Mesothelial cell of epicardium (in vitro differentiated cells): ENCODE measurements around the gene ARHGEF7. TPM values are rescaled to one million over a fixed set of nuclear protein-coding genes. Genes with fewer than 3 reads are reported as not detected.
A peak's percentile ranks its signal among the peaks of the same experiment; 100 is the strongest.

ENCODE experiments used
- DNase-seq, 2 experiments: peaks; one replicate each; pipeline ENCODE4 v3.0.0; 2021; ENCODE audit warnings: low spot score in 2 of 2; ENCODE audit not compliant: unreplicated experiment in 2 of 2
- H3K27ac Mint-ChIP-seq: 2 replicates; pipeline ENCODE4 v1.8.0; 2021; ENCODE audit warnings: mixed read lengths
- H3K27me3 Mint-ChIP-seq: 2 replicates; pipeline ENCODE4 v1.8.0; 2021; ENCODE audit warnings: low read depth, mixed read lengths
- H3K36me3 Mint-ChIP-seq: 2 replicates; pipeline ENCODE4 v1.8.0; 2021; ENCODE audit warnings: mixed read lengths
- H3K4me1 Mint-ChIP-seq: 2 replicates; pipeline ENCODE4 v1.8.0; 2021; ENCODE audit warnings: mixed read lengths
- H3K4me3 Mint-ChIP-seq: 2 replicates; pipeline ENCODE4 v1.8.0; 2021; ENCODE audit warnings: mild to moderate bottlenecking, moderate library complexity, mixed read lengths
- H3K9me3 Mint-ChIP-seq: 2 replicates; pipeline ENCODE4 v1.8.0; 2021; ENCODE audit warnings: mixed read lengths
- CTCF ChIP-seq: fragments of 200-600 bp; sonication (generic); IDR thresholded peaks from one replicate; pipeline ENCODE4 v1.5.0; 2021; ENCODE audit warnings: antibody characterized with exemption; ENCODE audit not compliant: unreplicated experiment
- total RNA-seq: library from RNA; stranded (reverse); gene quantifications from 3 replicates; pipeline ENCODE4 v1.2.1, GENCODE V29; 2021

Gene ARHGEF7
- total RNA-seq, 1 donor from 2014 or later: 95.9 TPM

GRCh38 chr13:111339366-111340143, 224.4 kb downstream of the ARHGEF7 start:
- Mint-ChIP-seq H3K4me3 (no peak overlapping the region), H3K4me1 (no peaks in the 10 kb centered on the region), H3K27ac (no peak overlapping the region), H3K27me3 (no peaks in the 10 kb centered on the region), H3K9me3 (no peaks in the 10 kb centered on the region), H3K36me3 (peaks cover 1% of the 10 kb centered on the region)
- TF ChIP-seq CTCF: no peak
- DNase-seq: no peak

DNA sequence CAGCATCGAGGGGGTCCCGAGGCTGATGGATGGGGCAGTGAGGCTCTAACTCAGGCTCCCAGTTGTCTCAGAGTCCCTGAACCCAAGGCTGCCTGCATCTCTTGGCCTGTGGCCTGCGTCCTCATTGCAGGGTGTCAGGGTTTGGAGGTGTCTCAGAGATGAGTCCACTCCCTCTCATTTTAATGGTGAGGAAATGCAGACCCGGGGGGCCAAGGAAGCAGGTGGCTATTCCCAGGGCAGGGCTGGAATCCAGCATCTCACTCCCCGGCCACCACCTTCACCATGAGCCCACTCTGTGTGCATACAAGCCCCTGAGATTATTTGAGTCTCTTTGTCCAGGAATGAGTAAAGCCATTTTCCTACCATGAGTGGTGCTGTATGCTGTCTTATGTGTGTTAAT, 226.8 kb downstream of the ARHGEF7 start:
- peaks cover 1% of the 10 kb centered on the region for H3K36me3 Mint-ChIP-seq

DNA sequence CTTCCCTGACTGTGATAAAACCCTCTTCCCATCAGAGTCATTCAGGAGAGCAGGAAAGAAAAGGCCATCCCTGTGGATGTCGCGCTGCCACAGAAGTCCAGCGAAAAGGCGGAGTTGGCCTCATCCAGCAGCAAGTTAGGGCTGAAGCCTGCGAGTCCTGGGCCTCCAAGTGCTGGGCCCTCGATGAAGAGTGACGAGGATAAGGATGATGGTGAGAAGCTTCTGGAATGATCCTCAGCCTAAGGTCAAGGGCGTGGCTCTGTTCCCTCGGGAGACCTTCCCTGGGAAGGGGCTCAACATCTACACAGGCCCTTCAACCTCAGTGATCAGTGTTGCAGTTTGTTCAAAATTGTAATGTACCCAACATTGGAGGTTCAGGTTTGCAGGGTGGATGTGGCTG, 227.6 kb downstream of the ARHGEF7 start:
- no peak overlapping the region for H3K27ac Mint-ChIP-seq
- no peaks in the 10 kb centered on the region for H3K9me3 Mint-ChIP-seq
- no peaks in the 10 kb centered on the region for H3K27me3 Mint-ChIP-seq
- no peak overlapping the region for H3K4me3 Mint-ChIP-seq
- TF ChIP-seq CTCF: no peak
- DNase-seq: no peak
- no peaks in the 10 kb centered on the region for H3K4me1 Mint-ChIP-seq
- peaks cover 1% of the 10 kb centered on the region for H3K36me3 Mint-ChIP-seq

More for the DNA sequence above, 226.8 kb downstream of the ARHGEF7 start:
- no peaks in the 10 kb centered on the region for H3K4me1 Mint-ChIP-seq
- H3K27ac Mint-ChIP-seq: no peak overlapping the region
- H3K9me3 Mint-ChIP-seq: no peaks in the 10 kb centered on the region
- H3K27me3 Mint-ChIP-seq: no peaks in the 10 kb centered on the region
- no peak for TF ChIP-seq CTCF
- no peak overlapping the region for H3K4me3 Mint-ChIP-seq
- DNase-seq: no peak

DNA sequence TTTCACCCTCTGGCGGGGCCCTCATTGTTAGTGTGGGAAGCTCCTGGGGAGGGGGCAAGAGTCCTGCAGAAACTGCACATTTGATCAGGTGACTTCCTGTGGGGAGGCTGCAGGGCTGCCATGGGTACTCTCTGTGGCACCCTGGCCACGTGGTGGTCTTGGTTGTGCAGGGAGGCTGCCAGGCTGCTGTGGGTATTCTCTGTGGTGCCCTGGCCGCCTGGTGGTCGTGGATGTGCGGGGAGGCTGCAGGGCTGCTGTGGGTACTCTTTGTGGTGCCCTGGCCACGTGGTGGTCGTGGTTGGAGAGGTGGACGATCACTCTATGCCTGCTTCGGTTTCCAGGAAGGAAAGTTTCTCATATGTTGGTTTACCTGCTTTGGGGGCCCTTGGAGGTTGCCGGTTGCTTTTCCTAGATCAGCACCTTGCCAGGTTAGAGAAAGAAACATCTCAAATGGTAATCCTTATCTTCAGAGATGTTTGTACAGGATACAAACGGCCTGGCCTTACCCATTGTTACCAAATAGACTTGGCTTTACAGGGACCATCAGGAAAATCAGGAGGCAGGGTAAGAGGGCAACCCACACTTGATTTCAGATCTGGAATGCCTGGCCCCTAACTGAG, 228.2 kb downstream of the ARHGEF7 start:
- Mint-ChIP-seq H3K36me3 (peaks cover 1% of the 10 kb centered on the region), H3K4me3 (no peak overlapping the region), H3K4me1 (no peaks in the 10 kb centered on the region), H3K9me3 (no peaks in the 10 kb centered on the region), H3K27me3 (no peaks in the 10 kb centered on the region), H3K27ac (no peak overlapping the region)
- TF ChIP-seq CTCF: no peak
- no peak for DNase-seq

DNA sequence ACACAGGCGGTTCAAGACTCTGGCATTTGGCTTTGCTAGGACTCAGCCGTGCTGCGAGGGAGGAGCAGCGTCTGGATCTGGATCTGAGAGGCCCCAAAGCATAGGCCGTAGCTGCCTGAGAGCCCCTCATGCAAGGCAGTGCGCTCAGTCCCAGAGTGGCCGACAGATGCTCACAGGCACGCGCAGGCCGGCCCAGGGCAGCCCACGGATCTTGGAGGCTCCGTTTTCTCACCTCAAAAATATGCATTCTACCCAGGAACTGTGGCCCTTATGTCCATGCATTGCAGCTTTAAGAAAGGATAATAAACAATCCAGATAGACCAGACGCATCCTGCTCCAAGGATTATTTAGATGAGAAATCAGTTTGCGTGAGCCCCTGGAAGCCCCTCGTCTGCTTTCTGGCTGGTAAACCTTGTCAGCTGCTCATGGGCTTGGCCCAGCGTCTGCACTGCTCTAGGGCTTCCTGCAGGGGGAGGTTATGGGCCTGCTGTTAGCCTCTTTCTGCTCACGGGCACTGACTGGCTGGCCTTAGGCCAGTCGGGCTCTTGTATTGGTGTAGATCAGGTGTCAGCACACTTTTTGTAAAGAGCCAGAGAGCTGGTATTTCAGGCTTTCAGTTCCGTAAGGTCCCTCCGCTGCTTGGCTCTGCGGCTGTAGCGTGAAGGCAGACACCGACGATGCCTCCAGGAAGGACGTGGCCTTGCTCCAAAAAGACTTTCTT, 229.5 kb downstream of the ARHGEF7 start:
- Mint-ChIP-seq H3K36me3 (peaks cover 1% of the 10 kb centered on the region), H3K27ac (no peak overlapping the region), H3K4me1 (no peaks in the 10 kb centered on the region), H3K9me3 (peaks cover 4% of the 10 kb centered on the region), H3K27me3 (no peaks in the 10 kb centered on the region), H3K4me3 (no peak overlapping the region)
- no peak for DNase-seq
- peak; percentile 19 for TF ChIP-seq CTCF
